HL-60/S4 treated with retinoic acid at 250 ng/mL for 4 days and 3 days (cell line): ENCODE measurements around the gene CHRNB2.

ENCODE experiments used
- in situ Hi-C: fragments of 300-500 bp; cut with MboI; formaldehyde crosslinking; loops from 2 replicates; pipeline ENCODE4 v1.7.0; 2022; ENCODE audit warnings: low sequenced_read_pairs

Gene CHRNB2

DNA sequence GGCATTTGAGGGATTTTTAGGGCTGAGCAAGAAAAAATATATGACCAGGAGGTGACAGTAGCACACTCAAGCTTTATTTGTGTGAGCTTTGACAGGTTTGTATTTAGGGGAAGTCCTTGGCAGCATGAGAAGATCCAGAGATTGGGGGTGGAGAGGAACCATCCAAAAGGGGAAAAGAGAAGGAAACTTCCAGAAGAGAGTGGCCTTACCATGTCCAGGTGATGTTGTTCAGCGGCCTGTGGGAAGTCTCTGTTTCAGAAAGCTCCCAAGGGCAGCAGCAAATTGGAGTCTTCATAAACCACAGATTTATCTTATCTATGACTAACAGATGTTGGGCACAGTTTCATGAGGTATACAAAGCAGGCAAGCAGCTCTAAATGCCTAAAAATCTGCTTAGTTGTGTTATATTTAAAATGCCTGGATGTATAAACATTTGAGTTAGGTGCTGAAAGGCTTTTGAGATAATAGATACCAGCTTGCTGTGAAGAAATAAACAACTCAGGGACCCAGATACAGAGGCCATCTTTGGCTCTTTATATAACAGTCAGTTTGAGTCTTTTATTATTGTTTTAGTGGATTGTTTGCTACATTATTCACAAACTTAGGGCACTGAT is 61.6 kb downstream of the CHRNB2 start:
- in situ Hi-C loops, result no loop called here
